Spleen (tissue), 11 donors: ENCODE data around the gene P2RX1. TPM values are rescaled to one million over a fixed set of nuclear protein-coding genes. Genes with fewer than 3 reads are reported as not detected.
"Not testable (repeated sequence)": the region's sequence is repeated elsewhere in the genome, so short reads cannot be mapped to it uniquely, and the experiment has no call there.

ENCODE experiments used
- DNase-seq: peaks from one replicate; pipeline ENCODE4 v3.0.0-alpha.2; 2020
- H3K27ac ChIP-seq, 8 donors: fragments of 200-600 bp; sonication (generic) in 7 of 8; 1 replicate in 4 of 8; 2 replicates in 4 of 8; pipeline versions ENCODE4 v1.5.0 to v1.8.0; 2016 to 2021; ENCODE audit warnings: inconsistent platforms in 4 of 8, mild to moderate bottlenecking in 4 of 8, moderate library complexity in 1 of 8
- H3K27me3 ChIP-seq, 7 donors: fragments of 200-600 bp; sonication (generic) in 6 of 7; replicated peaks in 1 of 7; 1 replicate in 4 of 7; 2 replicates in 3 of 7; pipeline versions ENCODE4 v1.5.0 to v1.8.0; 2016 to 2021; ENCODE audit warnings: inconsistent platforms in 3 of 7, mild to moderate bottlenecking in 1 of 7
- H3K36me3 ChIP-seq, 6 donors: fragments of 200-600 bp; sonication (generic) in 5 of 6; 1 replicate in 4 of 6; 2 replicates in 2 of 6; pipeline versions ENCODE4 v1.5.0 to v1.8.0; 2016 to 2021; ENCODE audit warnings: inconsistent platforms in 2 of 6
- H3K4me1 ChIP-seq, 6 donors: fragments of 200-600 bp; sonication (generic) in 5 of 6; 1 replicate in 3 of 6; 2 replicates in 3 of 6; pipeline versions ENCODE4 v1.5.0 to v1.8.0; 2016 to 2021; ENCODE audit warnings: inconsistent platforms in 3 of 6
- H3K4me3 ChIP-seq, 8 donors: fragments of 200-600 bp; sonication (generic) in 7 of 8; 1 replicate in 4 of 8; 2 replicates in 4 of 8; pipeline versions ENCODE4 v1.5.0 to v1.8.0; 2016 to 2021; ENCODE audit warnings: inconsistent platforms in 4 of 8, mild to moderate bottlenecking in 4 of 8, moderate library complexity in 2 of 8
- H3K9me3 ChIP-seq, 8 donors: fragments of 200-600 bp; sonication (generic) in 7 of 8; 1 replicate in 4 of 8; 2 replicates in 4 of 8; pipeline versions ENCODE4 v1.5.0 to v1.8.0; 2016 to 2021; ENCODE audit warnings: inconsistent platforms in 4 of 8
- POLR2A ChIP-seq, 3 donors: fragments of 450-650 bp; IDR thresholded peaks; one replicate each; pipeline ENCODE4 v1.5.1; 2017; ENCODE audit warnings: antibody characterized with exemption in 3 of 3, mild to moderate bottlenecking in 1 of 3
- POLR2AphosphoS5 ChIP-seq, 3 donors: sonication (generic); formaldehyde crosslinking; IDR thresholded peaks; one replicate each; pipeline ENCODE4 v1.5.1; 2017; ENCODE audit warnings: antibody characterized with exemption in 3 of 3
- WGBS, 5 donors: extraction: QIAGEN DNeasy Blood & Tissue Kit in 3 of 5; methylation state at CpG; one replicate each; pipeline versions ENCODE4 v1.1.5 to v1.1.7; 2013 to 2018; 5-methylcytosine and 5-hydroxymethylcytosine counted together
- intact Hi-C: fragments of 100-400 bp; cut with DNase I; formaldehyde crosslinking; loops from one replicate; pipeline ENCODE4 v1.15.0; 2023; ENCODE audit warnings: low total_unique reads
- polyA plus RNA-seq, 3 donors: library from polyadenylated mRNA; stranded (reverse); fragments of 200-250 nt; gene quantifications; one replicate each; pipeline ENCODE4 v1.2.1, GENCODE V29; 2013
- total RNA-seq, 7 donors: library from RNA; depleted of rRNA in 3 of 7; stranded (reverse); fragments of >200 nt in 3 of 7; fragmentation: NEBNext Ultra II Directional in 4 of 7; extraction: Animal tissue kit (Norgen Biotek cat#: 25700) in 4 of 7; gene quantifications; one replicate each; pipeline versions ENCODE4 v1.1.0 to v1.2.1, GENCODE V29; 2016 to 2021
- TF ChIP-seq, protein P1 (sequence below), 11 experiments: fragments of 200-600 bp in 7 of 11; fragments of 450-650 bp in 4 of 11; sonication (generic) in 4 of 11; IDR thresholded peaks in 8 of 11; conservative IDR thresholded peaks in 3 of 11; 1 replicate in 7 of 11; 2 replicates in 4 of 11; pipeline versions ENCODE4 v1.4.0 to v1.8.0; 2016 to 2021; ENCODE audit warnings: antibody characterized with exemption in 11 of 11, inconsistent platforms in 4 of 11, mild to moderate bottlenecking in 1 of 11
- donor health status: healthy with polysubstance abuse.
- donor health status: DM: no; HTN: no; CAD: no; lungs with moderate emphysema.
- donor health status: DM: no; HTN: no; CAD: no.
- donor health status: Bipolar disorder and iron deficiency.
- donor health status: healthy.
- donor health status: DM: no; HTN: no; CAD: no.
- donor health status: DM: yes; HTN: yes; CAD: no.

The P2RX1 gene
- total and polyA plus RNA-seq, 10 donors = 9.2 to 46.3 (median 21.7) TPM

DNA sequence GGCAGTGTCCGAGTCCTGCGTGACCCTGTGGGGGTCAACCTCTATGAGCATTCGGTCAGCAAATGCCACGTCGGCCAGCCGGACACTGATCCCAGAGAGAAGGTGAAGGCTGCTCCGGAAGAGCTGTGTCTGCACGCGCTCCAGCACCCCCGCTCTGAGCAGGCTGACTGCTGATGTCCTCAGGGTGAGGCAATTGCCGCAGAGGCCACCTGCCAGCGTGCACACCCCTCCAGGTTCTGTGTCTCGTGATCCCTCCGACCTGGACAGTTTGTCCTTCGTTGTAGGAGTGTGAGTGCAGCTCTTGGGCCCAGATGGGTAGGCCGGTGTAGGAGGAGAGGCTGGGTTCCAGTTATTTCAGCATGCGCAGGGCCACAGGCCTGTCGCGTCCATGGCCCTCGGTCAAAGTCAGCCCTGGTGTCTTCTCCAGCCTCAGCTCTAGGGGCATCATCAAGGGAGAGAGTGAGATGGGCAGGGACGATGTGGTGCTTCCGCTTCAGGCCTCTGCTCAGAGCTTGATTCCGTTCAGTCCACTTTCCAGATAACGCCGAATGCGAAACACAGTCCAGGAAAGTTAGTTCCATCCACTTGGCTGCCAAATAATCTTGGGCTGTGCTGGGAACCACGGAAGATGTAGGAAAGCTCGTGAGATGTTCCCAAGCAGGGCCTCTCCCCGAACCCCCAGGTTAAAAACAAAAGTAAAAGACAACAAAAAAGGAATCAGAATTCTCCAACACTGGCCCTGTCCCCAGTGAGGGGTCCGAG, 55.1 kb downstream of the P2RX1 start:
- intact Hi-C loops = loop anchor here (10.0 kb wide), 1 partner anchor 144 kb away; no protein-coding TSS in a partner anchor

DNA sequence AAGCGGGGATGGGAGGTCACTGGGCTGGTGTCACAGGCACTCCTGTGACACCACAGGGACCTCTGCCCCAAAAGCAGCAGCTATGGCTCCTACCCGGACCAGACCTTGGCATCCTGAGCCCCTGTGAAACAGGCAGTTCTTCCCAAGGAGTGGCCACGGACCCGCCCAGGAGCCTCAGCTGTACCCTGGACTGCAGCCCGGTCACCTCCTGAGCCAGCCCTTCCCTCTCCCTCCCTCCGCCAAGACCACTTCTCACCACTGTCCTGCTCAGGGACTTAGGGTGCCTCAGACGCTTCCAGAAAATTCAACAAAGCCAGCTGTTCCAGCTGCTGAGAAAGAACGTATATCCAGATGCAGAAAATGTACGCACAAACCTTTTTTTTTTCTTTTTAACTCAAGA, 56.3 kb downstream of the P2RX1 start:
- peak; percentile 51 for DNase-seq
- Histone ChIP-seq H3K27me3 (peaks cover 0 to 6% (median 0%) of the 10 kb centered on the region in 7 donors), H3K9me3 (no peaks in the 10 kb centered on the region), H3K36me3 (peaks cover 0 to 36% (median 7%) of the 10 kb centered on the region in 6 donors), H3K27ac (no peak overlapping the region), H3K4me1 (peaks cover 0 to 7% (median 0%) of the 10 kb centered on the region in 6 donors), H3K4me3 (no peak overlapping the region)
- whole genome bisulfite sequencing, 5 donors = 73 to 96% (median 79%) methylated on average over 9 of the region's 9 CpGs
- intact Hi-C loops = loop anchor here (10.0 kb wide), 1 partner anchor 145 kb away; no protein-coding TSS in a partner anchor
- no peak for TF ChIP-seq POLR2A (IDR thresholded peaks at IDR 0.05)

More for the DNA sequence above, 55.1 kb downstream of the P2RX1 start:
- Histone ChIP-seq H3K4me1 (peaks cover 0 to 10% (median 0%) of the 10 kb centered on the region in 6 donors), H3K4me3 (no peak overlapping the region), H3K27ac (no peak overlapping the region), H3K36me3 (peaks cover 0 to 36% (median 7%) of the 10 kb centered on the region in 6 donors), H3K9me3 (no peaks in the 10 kb centered on the region), H3K27me3 (peaks cover 0 to 6% (median 0%) of the 10 kb centered on the region in 7 donors)
- DNase-seq = no peak
- WGBS, 5 donors = 91 to 97% (median 95%) methylated on average over 15 to 30 of the region's 30 CpGs
- TF ChIP-seq POLR2A (IDR thresholded peaks at IDR 0.05) (no peak), POLR2AphosphoS5 (IDR thresholded peaks at IDR 0.05) (no peak)
- TF ChIP-seq, protein P1, sequence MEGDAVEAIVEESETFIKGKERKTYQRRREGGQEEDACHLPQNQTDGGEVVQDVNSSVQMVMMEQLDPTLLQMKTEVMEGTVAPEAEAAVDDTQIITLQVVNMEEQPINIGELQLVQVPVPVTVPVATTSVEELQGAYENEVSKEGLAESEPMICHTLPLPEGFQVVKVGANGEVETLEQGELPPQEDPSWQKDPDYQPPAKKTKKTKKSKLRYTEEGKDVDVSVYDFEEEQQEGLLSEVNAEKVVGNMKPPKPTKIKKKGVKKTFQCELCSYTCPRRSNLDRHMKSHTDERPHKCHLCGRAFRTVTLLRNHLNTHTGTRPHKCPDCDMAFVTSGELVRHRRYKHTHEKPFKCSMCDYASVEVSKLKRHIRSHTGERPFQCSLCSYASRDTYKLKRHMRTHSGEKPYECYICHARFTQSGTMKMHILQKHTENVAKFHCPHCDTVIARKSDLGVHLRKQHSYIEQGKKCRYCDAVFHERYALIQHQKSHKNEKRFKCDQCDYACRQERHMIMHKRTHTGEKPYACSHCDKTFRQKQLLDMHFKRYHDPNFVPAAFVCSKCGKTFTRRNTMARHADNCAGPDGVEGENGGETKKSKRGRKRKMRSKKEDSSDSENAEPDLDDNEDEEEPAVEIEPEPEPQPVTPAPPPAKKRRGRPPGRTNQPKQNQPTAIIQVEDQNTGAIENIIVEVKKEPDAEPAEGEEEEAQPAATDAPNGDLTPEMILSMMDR (IDR thresholded peaks at IDR 0.05 in 8 of 11, conservative IDR thresholded peaks at IDR 0.05 in 3 of 11) = no peak

DNA sequence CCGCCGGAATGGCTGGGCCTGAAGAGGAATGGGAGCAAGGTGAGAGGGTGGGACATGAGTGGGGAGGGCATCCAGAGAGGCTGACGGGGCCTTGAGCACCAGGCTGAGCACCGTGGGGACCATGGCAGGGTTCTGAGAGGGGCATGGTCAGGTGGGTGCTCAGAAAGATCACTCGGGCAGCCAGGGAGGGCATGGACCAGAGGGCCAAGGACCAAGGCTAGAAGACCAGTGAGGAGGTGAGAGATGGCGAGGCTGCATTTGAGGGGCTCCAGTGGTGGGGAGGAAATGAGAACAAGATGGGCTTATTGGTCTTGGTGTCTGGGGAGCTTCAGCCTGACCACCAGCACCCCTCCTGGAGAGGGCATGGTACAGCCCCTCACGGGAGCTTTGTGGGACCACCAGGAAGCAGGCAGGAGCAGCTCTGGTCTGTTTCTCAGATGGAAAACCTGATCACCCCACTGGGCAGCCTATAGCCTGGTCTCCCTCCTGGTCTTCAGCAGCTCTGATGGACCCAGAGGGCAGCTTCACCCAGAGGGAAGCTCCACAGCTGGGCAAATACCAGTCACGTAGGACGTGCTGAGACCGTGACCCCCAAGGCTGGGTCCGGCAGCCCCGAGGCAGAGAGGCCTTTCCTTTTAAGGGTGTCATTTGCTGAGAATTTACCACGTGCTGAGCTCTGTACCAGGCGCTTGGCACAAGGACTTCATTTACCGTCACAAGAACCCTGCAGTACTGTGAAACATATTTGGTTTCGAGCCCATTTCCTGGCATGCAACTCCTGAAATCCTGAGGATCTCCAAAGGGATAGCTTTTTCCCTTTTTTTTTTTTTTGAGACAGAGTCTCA, 58.8 kb downstream of the P2RX1 start:
- Histone ChIP-seq H3K27ac (no peak overlapping the region), H3K27me3 (peaks cover 0 to 6% (median 0%) of the 10 kb centered on the region in 7 donors), H3K4me3 (no peak overlapping the region), H3K9me3 (no peaks in the 10 kb centered on the region), H3K4me1 (no peaks in the 10 kb centered on the region), H3K36me3 (peaks cover 0 to 29% (median 7%) of the 10 kb centered on the region in 6 donors)
- 82 to 87% (median 85%) methylated on average over 12 to 16 of the region's 16 CpGs for WGBS, 5 donors
- TF ChIP-seq, protein P1 (IDR thresholded peaks at IDR 0.05 in 8 of 11, conservative IDR thresholded peaks at IDR 0.05 in 3 of 11) = no peak
- TF ChIP-seq POLR2A (IDR thresholded peaks at IDR 0.05) (no peak), POLR2AphosphoS5 (IDR thresholded peaks at IDR 0.05) (no peak)
- intact Hi-C loops = no loop called here
- peak; percentile 41 for DNase-seq

DNA sequence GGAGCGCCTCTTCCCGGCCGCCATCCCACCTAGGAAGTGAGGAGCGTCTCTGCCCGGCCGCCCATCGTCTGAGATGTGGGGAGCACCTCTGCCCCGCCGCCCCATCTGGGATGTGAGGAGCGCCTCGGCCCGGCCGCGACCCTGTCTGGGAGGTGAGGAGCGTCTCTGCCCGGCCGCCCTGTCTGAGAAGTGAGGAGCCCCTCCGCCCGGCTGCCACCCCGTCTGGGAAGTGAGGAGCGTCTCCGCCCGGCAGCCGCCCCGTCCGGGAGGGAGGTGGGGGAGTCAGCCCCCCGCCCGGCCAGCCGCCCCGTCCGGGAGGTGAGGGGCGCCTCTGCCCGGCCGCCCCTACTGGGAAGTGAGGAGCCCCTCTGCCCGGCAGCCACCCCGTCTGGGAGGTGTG, 62.1 kb downstream of the P2RX1 start:
- H3K36me3 ChIP-seq, H3K4me3 ChIP-seq, H3K27ac ChIP-seq, H3K27me3 ChIP-seq, H3K9me3 ChIP-seq, H3K4me1 ChIP-seq, intact Hi-C loops: not testable (repeated sequence)
- DNase-seq = peak; percentile 24
- 90 to 96% (median 95%) methylated on average over 9 to 30 of the region's 36 CpGs; no CpG with 5 or more reads in 1 of the 5 donors for WGBS, 5 donors
